Ishikawa (cell line): ENCODE data around the gene HBA2.

Experiments used
- CEBPB ChIP-seq: IDR thresholded peaks from 2 replicates; pipeline ENCODE4 v1.6.1; 2012
- EGR1 ChIP-seq: IDR thresholded peaks from 2 replicates; pipeline ENCODE4 v1.6.1; 2012
- EP300 ChIP-seq: IDR thresholded peaks from 2 replicates; pipeline ENCODE4 v1.6.1; 2012; ENCODE audit warnings: borderline replicate concordance
- FOXM1 ChIP-seq: IDR thresholded peaks from 2 replicates; pipeline ENCODE4 v1.6.1; 2012; ENCODE audit warnings: low read depth, borderline replicate concordance
- MAX ChIP-seq: IDR thresholded peaks from 2 replicates; pipeline ENCODE4 v1.6.1; 2012
- RAD21 ChIP-seq: IDR thresholded peaks from 2 replicates; pipeline ENCODE4 v1.6.1; 2012; ENCODE audit warnings: low read depth
- TAF1 ChIP-seq: IDR thresholded peaks from 2 replicates; pipeline ENCODE4 v1.6.1; 2012; ENCODE audit warnings: low read depth, mild to moderate bottlenecking
- TEAD4 ChIP-seq: IDR thresholded peaks from 2 replicates; pipeline ENCODE4 v1.6.1; 2012
- YY1 ChIP-seq: IDR thresholded peaks from 2 replicates; pipeline ENCODE4 v1.6.1; 2012; ENCODE audit warnings: low read depth

GRCh38 chr16:132120-132519 is 40.6 kb upstream of the HBA2 start:
- TF ChIP-seq TAF1 (no peak), MAX (no peak), RAD21 (no peak), TEAD4 (no peak), FOXM1 (no peak), EGR1 (no peak), YY1 (no peak), CEBPB (no peak), EP300 (no peak)
